GM18520 (cell line): Measurements from ENCODE around the gene LRRN4.
"Not testable (repeated sequence)": the region's sequence is repeated elsewhere in the genome, so short reads cannot be mapped to it uniquely, and the experiment has no call there.

Experiments
- ATAC-seq: cut with Tn5 transposase; IDR thresholded peaks from one replicate; pipeline ENCODE4 v1.9.1; 2021; ENCODE audit not compliant: unreplicated experiment

LRRN4 gene

GRCh38 chr20:6060213-6060612 lies 6.4 kb upstream of the LRRN4 start:
- ATAC-seq: no peak

DNA sequence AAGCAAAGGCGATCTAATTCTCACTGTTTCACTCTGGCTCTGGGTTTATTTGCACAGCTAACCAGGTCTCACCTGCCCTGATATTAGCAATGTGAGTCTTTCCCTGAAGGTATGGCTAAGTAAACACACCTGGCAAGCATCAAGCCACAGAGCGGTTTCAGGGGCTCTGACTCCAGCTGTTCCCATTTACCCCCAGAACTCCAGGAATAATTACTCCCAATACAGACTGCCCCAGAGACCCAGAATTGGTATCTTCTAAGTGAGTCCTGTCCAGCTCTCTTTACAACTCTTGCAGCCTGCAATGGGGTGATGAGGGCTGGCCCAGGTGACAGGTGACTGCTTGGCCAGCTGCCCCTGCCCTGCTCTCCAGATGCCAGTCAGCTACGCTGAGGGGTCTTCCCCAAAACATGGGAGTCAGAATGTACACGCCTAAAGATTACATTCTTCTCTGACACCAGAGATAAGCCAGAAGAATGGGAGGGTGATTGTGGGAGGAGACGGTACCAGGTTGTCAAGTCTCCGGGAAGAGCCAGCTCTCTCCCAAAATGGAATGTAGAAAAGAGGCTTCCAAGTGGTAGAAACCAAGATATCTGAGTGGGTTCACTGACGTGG lies 4.9 kb upstream of the LRRN4 start:
- ATAC-seq: no peak

GRCh38 chr20:6057691-6058090 lies 3.8 kb upstream of the LRRN4 start:
- ATAC-seq: no peak

DNA sequence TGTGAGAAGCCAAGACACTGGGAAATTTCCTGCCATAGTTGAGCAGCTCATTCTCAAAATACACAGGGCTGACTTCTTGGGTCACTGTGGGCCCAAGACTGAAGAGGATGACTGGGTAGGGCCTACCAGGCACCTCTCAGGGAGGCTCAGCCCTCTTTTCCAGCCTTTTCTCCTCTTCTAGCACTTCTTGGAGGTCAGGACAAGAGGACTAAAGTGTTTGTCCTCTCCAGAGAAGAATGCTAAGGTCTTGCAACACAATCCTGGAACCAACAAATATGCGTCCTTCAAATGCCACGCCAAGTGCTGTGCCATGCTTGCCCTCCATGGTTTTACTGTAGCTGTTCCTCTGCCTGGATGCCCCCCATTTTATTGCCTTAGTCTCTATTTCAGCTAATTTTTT lies 3.3 kb upstream of the LRRN4 start:
- no peak for ATAC-seq

DNA sequence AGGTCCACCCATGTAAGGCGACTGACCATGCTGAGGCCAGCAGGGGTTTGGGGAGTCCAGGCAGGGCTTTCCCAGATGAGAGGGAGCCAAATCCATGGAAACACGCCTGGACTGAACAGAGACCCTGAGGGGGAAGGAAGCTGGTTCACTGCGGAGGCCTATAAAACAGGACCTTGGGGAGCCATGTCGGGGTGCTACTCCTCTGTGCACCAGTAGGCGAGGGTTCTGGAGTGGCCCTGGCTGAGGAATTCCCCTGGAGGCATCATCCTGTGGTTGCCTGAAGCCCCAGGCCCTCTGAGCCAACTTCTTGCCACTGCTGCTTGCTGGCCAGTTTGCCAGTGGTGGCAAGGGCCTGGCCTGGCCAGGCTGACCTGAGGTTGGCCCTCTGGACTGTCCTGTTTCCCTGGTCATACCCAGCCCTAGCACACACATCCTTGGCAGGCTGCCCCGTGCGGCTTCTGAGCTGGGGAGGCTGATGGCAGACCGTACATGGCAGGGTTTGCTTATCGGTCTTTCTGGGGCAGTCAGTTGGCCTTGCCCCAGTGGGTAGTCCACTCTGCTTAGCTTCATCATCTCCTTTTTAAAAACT lies 2.2 kb upstream of the LRRN4 start:
- ATAC-seq: no peak

- no peak for ATAC-seq
Observed at GRCh38 chr20:6055161-6055783, 1.4 kb upstream of the LRRN4 start.

DNA sequence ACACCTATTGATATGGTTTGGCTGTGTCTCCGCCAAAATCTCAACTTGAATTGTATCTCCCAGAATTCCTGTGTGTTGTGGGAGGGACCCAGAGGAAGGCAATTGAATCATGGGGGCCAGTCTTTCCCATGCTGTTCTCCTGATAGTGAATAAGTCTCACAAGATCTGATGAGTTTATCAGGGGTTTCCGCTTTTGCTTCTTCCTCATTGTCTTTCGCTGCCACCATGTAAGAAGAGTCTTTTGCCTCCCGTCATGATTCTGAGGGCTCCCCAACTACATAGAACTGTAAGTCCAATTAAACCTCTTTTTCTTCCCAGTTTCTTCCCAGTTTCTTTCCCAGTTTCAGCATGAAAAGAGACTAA lies 810 bp upstream of the LRRN4 start:
- not testable (repeated sequence) for ATAC-seq

DNA sequence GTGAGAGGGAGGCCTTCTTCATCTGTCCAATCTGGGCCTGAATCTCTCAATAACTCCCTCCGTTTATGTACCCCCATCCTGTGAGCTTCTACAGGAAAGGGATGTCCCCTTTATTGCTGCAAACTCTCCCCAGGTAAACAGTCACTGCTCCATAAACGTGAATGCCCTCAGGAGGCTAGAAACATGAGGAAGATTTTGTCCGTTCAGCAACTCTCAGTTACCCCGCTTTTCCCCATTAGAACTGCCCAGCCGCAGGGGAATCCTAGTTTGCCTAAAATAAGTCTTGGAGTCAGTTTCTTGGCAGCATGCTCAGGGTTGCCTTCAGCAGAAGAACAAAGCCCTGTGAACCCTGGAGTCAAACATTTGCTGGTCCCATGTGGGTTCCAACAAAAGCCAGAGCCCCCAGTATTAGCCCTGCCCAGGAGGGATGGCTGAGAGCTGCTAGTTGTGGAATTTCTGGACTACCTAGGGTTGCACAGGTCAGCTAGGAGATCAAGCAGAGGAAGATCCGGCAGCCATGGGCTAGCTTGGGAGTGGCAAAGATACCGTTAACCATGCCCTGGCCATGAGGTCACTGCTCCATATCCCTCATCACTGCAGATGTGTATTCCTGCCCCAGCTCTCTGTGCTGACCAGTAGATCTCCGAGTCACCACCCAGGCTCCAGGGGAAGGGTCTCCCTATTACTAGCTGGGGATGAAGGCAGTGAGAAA lies 640 bp downstream of the LRRN4 start:
- ATAC-seq: no peak

DNA sequence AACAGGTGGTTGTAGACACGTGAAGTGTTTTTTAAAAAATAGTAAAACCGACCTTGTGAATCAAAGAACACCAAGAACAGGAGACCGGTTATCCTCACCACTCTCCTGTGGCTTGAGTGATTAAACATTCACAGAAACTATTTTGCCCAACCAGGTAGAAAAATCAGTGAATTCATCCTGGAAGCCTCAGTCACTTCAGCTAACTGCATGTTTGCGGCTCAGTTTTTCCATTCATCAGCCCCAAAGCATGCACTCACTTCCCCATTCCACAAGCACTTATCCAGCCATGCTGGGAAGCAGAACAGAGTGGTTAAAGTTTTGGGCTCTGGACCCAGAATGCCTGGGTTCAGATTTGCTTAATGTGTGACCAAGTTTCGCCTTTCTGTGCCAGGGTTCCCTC lies 2.4 kb downstream of the LRRN4 start:
- ATAC-seq: no peak

DNA sequence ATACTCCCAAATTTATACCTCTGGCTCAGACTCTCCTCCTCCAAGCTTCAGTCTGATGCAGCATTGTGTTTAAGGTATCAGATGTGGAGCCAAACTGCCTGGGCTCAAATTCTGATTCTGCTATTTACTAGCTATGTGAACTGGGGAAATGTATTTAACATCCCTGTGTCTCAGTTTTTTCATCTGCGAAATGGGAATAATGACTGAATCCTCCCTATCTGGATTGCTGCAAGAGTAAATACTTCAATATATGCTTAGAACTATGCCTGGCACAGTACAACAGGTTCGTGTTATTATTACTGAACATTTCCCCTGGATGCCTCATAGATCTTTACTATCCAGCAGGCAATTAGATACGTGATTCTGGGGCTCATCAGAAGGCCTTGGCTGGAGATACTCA lies 5.5 kb downstream of the LRRN4 start:
- ATAC-seq: no peak

DNA sequence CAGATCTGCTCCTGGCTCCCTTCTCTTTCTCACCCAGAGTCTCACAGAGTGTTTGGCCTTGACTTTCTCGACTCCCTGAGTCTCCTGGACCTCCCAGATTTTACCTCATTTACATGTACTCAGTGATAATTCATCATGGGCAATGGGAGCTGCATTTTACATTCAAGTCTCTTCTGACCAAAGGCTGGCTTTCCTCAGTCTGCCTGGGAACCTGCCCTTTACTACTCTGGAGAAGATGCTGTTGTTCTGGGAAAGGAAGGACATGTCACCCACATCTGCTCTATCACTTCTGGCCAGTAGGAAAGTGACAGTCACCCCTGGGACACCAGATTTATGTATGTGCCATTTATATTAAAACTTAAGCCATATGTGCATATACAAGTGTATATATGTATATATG lies 7.4 kb downstream of the LRRN4 start:
- no peak for ATAC-seq

- no peak for ATAC-seq
Observed at GRCh38 chr20:6045566-6045965, 8.3 kb downstream of the LRRN4 start.

DNA sequence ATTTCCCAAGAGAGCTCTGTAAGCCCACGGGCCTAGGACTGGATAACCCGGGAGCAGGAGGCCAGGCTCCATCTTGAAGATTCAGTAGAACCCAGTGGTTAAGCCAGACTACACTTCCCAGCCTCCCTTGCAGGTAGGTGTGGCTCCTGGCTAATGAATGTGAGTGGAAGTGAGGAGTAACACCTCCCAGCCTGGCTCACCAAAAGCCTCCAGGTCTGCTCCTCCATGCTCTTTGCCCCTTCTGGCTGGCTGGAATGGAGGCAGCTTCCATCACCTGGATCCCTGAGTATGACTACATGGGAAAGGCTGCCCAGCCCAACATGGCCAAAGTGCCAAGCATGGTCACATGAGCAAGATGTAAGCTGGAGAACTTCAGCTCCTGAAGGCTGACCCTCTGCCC lies 9.7 kb downstream of the LRRN4 start:
- no peak for ATAC-seq

DNA sequence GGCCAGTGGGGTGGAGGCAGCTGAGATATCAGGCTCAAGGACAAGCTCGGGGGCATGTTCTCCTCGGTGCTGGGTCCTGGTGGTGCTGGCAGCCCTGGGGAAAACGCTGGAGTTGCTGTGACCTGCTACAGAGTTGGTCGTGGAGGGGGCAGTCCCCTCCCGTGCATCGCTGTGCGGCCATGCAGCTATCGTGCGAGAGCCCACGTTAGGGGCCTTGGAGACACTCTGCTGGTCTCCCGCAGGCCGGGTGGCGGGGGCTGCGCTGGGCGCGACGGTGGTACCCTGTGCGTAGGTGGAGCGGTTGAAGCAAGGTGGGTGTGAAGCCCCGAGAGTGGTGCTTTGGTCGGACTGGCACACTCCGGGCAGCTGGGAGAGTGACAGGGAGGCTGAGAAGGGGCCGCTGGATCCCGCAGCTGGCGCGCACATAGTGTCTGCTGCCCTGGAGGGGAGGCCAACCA lies 12.0 kb downstream of the LRRN4 start:
- no peak for ATAC-seq

DNA sequence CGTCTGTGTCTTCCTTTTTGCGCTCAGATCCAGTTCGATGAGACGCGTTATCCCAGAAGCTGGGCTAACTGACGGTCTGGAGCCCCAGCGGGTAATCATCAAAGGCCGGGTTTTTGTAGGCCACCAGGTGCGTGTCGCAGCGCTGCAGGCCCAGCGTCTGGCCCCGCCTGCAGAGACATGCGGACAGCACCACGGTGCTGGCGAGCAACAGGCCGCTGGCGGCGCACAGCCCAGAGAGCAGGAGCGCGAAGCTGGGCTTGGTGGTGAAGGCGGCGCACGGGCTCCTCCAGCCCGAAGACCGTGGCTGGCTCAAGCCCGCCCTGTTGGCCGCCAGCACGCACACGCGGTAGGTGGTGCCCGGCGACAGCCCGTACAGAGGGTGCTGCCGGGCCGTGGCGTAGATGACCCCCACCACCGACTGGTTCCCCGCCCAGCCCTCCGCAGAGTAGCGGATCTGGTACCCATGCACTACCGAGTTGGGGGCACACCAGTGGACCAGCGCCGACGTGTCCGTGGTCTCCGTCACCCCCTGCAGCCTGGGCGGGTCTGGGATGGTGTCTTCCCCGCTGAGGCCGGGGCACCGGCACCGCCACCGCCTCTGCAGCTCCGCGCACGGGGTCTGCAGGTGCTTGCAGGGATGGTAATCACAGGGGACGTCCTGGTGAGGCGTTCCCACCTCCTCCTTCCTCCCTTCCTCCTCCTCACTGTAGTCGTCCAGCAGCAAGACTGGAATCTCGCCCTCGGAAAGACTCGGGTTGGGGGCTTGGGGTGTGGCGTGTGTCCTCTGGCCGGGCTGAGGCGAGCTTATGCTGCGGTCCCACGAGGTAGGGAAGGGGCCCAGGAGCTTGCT lies 12.7 kb downstream of the LRRN4 start:
- no peak for ATAC-seq

DNA sequence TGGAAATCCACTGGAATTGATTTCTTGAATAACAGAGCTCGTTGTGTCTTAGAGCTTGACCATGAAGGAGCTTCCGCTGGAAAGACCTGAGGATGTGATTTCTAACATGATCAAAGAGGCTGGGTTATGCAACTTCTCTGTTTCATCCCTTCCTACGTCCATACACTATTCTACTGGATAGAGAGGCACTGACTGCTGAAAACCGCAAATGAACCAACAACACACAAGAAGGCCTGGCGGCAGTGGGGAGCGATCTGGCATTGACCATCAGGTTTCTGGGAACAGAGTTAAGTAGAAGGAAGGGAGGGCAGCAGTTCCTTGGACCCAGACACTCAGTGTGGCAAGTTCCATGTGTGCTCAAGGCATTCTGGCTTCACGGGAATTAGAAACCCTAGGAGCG lies 13.3 kb downstream of the LRRN4 start:
- ATAC-seq: no peak

GRCh38 chr20:6039766-6040165 lies 14.1 kb downstream of the LRRN4 start:
- ATAC-seq: no peak

DNA sequence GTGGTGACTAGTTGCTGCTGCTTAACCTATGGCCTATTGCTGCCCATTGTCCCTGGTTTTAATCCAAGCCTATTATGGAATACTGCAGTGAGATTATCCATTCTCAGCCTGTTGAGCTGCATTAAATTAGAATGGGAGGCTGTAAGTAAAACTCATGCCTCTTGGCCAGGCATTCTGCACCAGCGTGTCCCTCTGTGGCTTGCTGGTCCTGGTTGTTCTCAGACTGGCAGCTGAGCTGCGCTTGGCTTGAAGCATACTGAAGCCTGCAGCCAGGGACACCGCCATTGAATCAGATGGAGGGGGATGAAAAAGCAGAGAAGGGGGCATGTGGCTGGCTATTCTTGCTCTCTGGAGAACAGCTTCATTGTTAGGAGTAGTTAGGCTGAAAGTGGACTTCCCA lies 15.6 kb downstream of the LRRN4 start:
- no peak for ATAC-seq

DNA sequence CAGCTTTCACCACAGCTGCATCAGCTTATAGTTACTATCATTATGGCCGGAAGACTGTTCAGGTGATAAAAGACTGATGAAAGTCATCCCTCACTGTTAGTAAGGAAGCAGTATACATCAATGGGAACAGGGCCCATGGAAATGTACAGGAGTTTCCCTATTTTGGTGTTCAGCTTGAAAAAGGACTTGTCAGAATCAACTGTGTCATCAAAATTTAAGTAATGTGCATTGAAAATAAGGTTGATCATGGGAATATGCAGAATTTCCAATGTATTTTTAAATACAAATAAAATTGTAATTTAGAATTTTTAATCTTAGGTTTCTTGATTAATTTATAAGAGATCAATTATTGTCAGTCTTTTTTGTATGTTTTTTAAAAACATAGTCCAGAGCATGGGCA lies 16.8 kb downstream of the LRRN4 start:
- no peak for ATAC-seq

DNA sequence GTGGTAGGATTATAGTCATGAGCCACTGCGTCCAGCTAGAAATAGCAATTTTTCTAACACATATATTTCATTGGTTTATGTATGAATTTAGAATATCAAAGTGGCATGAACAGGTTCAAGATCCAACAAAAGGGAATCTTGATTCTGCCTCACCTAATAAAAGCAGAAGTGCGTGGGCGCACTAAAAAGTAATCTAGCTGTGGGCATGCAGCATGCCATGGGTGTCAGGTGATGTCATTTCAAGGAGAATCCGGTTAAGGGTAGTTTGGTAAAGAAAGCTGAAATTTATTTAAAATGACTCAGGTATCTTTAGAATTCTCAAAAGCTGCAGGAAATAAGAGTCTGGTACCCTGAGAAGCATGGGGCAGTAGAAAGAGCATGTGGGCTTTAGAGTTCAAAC lies 17.6 kb downstream of the LRRN4 start:
- ATAC-seq: no peak
